Measurements from ENCODE around the gene TRIM17. TPM values are rescaled to one million over a fixed set of nuclear protein-coding genes. Genes with fewer than 3 reads are reported as not detected.

The TRIM17 gene
- total RNA-seq, 2 donors from 2014 or later: 2.0 to 9.9 TPM

GRCh38 chr1:228358039-228358763 is 58.5 kb downstream of the TRIM17 start:
- 79% methylated on average over 4 of the region's 4 CpGs for WGBS
- no peaks in the 10 kb centered on the region for H3K4me1 ChIP-seq (replicated peaks)
- intact Hi-C loops (cut with DNase I): no loop called here
- H3K27me3 ChIP-seq (replicated peaks; ENCODE audit: insufficient read depth): no peaks in the 10 kb centered on the region
- no peak overlapping the region for H3K27ac ChIP-seq
- TF ChIP-seq POLR2A (IDR thresholded peaks at IDR 0.05) (no peak), POLR2AphosphoS5 (IDR thresholded peaks at IDR 0.05) (no peak)
- TF ChIP-seq, protein P1, sequence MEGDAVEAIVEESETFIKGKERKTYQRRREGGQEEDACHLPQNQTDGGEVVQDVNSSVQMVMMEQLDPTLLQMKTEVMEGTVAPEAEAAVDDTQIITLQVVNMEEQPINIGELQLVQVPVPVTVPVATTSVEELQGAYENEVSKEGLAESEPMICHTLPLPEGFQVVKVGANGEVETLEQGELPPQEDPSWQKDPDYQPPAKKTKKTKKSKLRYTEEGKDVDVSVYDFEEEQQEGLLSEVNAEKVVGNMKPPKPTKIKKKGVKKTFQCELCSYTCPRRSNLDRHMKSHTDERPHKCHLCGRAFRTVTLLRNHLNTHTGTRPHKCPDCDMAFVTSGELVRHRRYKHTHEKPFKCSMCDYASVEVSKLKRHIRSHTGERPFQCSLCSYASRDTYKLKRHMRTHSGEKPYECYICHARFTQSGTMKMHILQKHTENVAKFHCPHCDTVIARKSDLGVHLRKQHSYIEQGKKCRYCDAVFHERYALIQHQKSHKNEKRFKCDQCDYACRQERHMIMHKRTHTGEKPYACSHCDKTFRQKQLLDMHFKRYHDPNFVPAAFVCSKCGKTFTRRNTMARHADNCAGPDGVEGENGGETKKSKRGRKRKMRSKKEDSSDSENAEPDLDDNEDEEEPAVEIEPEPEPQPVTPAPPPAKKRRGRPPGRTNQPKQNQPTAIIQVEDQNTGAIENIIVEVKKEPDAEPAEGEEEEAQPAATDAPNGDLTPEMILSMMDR (IDR thresholded peaks at IDR 0.05): no peak
- H3K9me3 ChIP-seq: no peaks in the 10 kb centered on the region
- DNase-seq (ENCODE audit: low spot score): no peak
- no peaks in the 10 kb centered on the region for H3K36me3 ChIP-seq
- no peak overlapping the region for H3K4me3 ChIP-seq

Small RNAs within 50 kb of the gene (microRNA-seq; reads per million reads assigned to microRNA genes)
- not detected for gene MIR4666A
- not detected for gene MIR6742

Small RNAs within 50 kb of the gene (small RNA-seq; reads per million reads assigned to genes)
- gene MIR4666A: 0 to 0.19 reads per million in 2 donors

Other genes with a start within 250 kb of the TRIM17 start
- gene OBSCN, start 208.8 kb downstream of the TRIM17 start, total RNA-seq: 10 to 100 TPM; 34.3 to 45.2 TPM
- gene TRIM11, start 10.0 kb downstream of the TRIM17 start, total RNA-seq: 10 to 100 TPM; 35.3 to 36.2 TPM
- 100 to 1,000 TPM in 1 of 2 donors, 10 to 100 TPM in 1; 83.7 to 130 TPM for gene RNF187, start 70.5 kb upstream of the TRIM17 start, total RNA-seq